Mesenchymal stem cell (in vitro differentiated cells and primary cell): ENCODE measurements around the gene ITGB3.

ENCODE experiments used
- DNase-seq: peaks from one replicate; pipeline ENCODE4 v3.0.0-alpha.2; 2013
- H2AFZ ChIP-seq: one replicate; pipeline ENCODE4 v1.6.1; 2013; ENCODE audit warnings: low read depth, mild to moderate bottlenecking, control low read depth, inconsistent platforms, low read length, moderate library complexity
- H2AK5ac ChIP-seq: 2 replicates; pipeline ENCODE4 v1.6.1; 2013; ENCODE audit warnings: low read length, moderate library complexity, mild to moderate bottlenecking, inconsistent platforms; ENCODE audit not compliant: severe bottlenecking
- H2BK120ac ChIP-seq: one replicate; pipeline ENCODE4 v1.6.1; 2013; ENCODE audit warnings: low read depth, mild to moderate bottlenecking, inconsistent platforms, low read length, moderate library complexity
- H2BK12ac ChIP-seq, 2 experiments: one replicate each; pipeline ENCODE4 v1.6.1; 2013; ENCODE audit warnings: inconsistent platforms in 2 of 2, low read length in 2 of 2, mild to moderate bottlenecking in 2 of 2, moderate library complexity in 2 of 2, control low read depth in 1 of 2
- H2BK15ac ChIP-seq: one replicate; pipeline ENCODE4 v1.6.1; 2013; ENCODE audit warnings: mild to moderate bottlenecking, low read depth, inconsistent platforms; ENCODE audit not compliant: poor library complexity, severe bottlenecking
- H2BK5ac ChIP-seq: 2 replicates; pipeline ENCODE4 v1.6.1; 2013; ENCODE audit warnings: low read depth, mild to moderate bottlenecking, low read length, control low read depth, inconsistent platforms; ENCODE audit not compliant: poor library complexity, severe bottlenecking
- H3K14ac ChIP-seq, 2 experiments: one replicate each; pipeline ENCODE4 v1.6.1; 2013; ENCODE audit warnings: inconsistent platforms in 2 of 2, low read length in 2 of 2, control low read depth in 1 of 2, mild to moderate bottlenecking in 1 of 2, moderate library complexity in 1 of 2
- H3K18ac ChIP-seq, 2 experiments: one replicate each; pipeline ENCODE4 v1.6.1; 2013; ENCODE audit warnings: inconsistent platforms in 2 of 2, low read length in 2 of 2, control low read depth in 1 of 2, low read depth in 1 of 2, mild to moderate bottlenecking in 1 of 2
- H3K23ac ChIP-seq, 2 experiments: one replicate each; pipeline ENCODE4 v1.6.1; 2013; ENCODE audit warnings: inconsistent platforms in 2 of 2, low read length in 2 of 2, mild to moderate bottlenecking in 2 of 2, moderate library complexity in 2 of 2, control low read depth in 1 of 2
- H3K27ac ChIP-seq: 2 replicates; pipeline ENCODE4 v1.5.1; 2013; ENCODE audit warnings: mild to moderate bottlenecking, moderate library complexity, low read length, control low read depth, inconsistent platforms; ENCODE audit not compliant: poor library complexity, severe bottlenecking
- H3K27me3 ChIP-seq, 2 experiments: 2 replicates each; pipeline versions ENCODE4 v1.6.1 to v1.7.0; 2013; ENCODE audit warnings: low read length in 2 of 2, mild to moderate bottlenecking in 2 of 2, moderate library complexity in 2 of 2, control low read depth in 1 of 2, inconsistent platforms in 1 of 2; ENCODE audit not compliant: control insufficient read depth in 1 of 2, insufficient read depth in 1 of 2
- H3K36me3 ChIP-seq, 2 experiments: 2 replicates each; pipeline versions ENCODE4 v1.6.1 to v1.7.0; 2013; ENCODE audit warnings: low read length in 2 of 2, control low read depth in 1 of 2, inconsistent platforms in 1 of 2, low read depth in 1 of 2, mild to moderate bottlenecking in 1 of 2; ENCODE audit not compliant: insufficient read depth in 2 of 2, control insufficient read depth in 1 of 2
- H3K4ac ChIP-seq, 2 experiments: one replicate each; pipeline ENCODE4 v1.6.1; 2013; ENCODE audit warnings: inconsistent platforms in 2 of 2, low read length in 2 of 2, mild to moderate bottlenecking in 2 of 2, moderate library complexity in 2 of 2, control low read depth in 1 of 2, low read depth in 1 of 2
- H3K4me1 ChIP-seq: 2 replicates; pipeline ENCODE4 v1.6.1; 2013; ENCODE audit warnings: low read depth, low read length, control low read depth; ENCODE audit not compliant: control insufficient read depth, insufficient read depth
- H3K4me2 ChIP-seq: 2 replicates; pipeline ENCODE4 v1.6.1; 2013; ENCODE audit warnings: low read length, mild to moderate bottlenecking, inconsistent platforms; ENCODE audit not compliant: poor library complexity, severe bottlenecking
- H3K4me3 ChIP-seq, 2 experiments: 2 replicates each; pipeline versions ENCODE4 v1.5.1 to v1.7.0; 2013; ENCODE audit warnings: low read length in 2 of 2, mild to moderate bottlenecking in 2 of 2, control low read depth in 1 of 2, low read depth in 1 of 2; ENCODE audit not compliant: insufficient read depth in 1 of 2
- H3K79me1 ChIP-seq: replicated peaks from 2 replicates; pipeline ENCODE4 v1.6.1; 2013; ENCODE audit warnings: mild to moderate bottlenecking, control low read depth, low read length, inconsistent platforms; ENCODE audit not compliant: poor library complexity, severe bottlenecking
- H3K9ac ChIP-seq: 2 replicates; pipeline ENCODE4 v1.7.0; 2013; ENCODE audit warnings: mild to moderate bottlenecking, low read length, moderate library complexity
- H3K9me3 ChIP-seq: 2 replicates; pipeline ENCODE4 v1.7.0; 2013; ENCODE audit warnings: mild to moderate bottlenecking, low read length; ENCODE audit not compliant: control insufficient read depth
- H4K8ac ChIP-seq: one replicate; pipeline ENCODE4 v1.6.1; 2013; ENCODE audit warnings: inconsistent platforms, mild to moderate bottlenecking, low read length, moderate library complexity
- H4K91ac ChIP-seq: one replicate; pipeline ENCODE4 v1.6.1; 2013; ENCODE audit warnings: mild to moderate bottlenecking, low read length, inconsistent platforms
- WGBS: methylation state at CpG from one replicate; pipeline ENCODE4 v1.1.7; 2013; ENCODE audit warnings: mixed read lengths; 5-methylcytosine and 5-hydroxymethylcytosine counted together

The ITGB3 gene

GRCh38 chr17:47335101-47335936 is 81.7 kb downstream of the ITGB3 start:
- H3K4ac ChIP-seq: no peak overlapping the region
- peaks cover 5% of the 10 kb centered on the region for H3K9me3 ChIP-seq
- no peaks in the 10 kb centered on the region for H3K27me3 ChIP-seq

GRCh38 chr17:47338026-47338425 is 84.4 kb downstream of the ITGB3 start:
- H3K14ac ChIP-seq: no peak overlapping the region

More at GRCh38 chr17:47335101-47335936, 81.7 kb downstream of the ITGB3 start:
- H2BK5ac ChIP-seq: no peak overlapping the region
- no peak overlapping the region for H3K14ac ChIP-seq
- DNase-seq: peak; percentile 10
- H3K4me1 ChIP-seq: no peaks in the 10 kb centered on the region
- H4K91ac ChIP-seq: no peak overlapping the region
- no peak overlapping the region for H3K4me2 ChIP-seq
- no peak overlapping the region for H2AFZ ChIP-seq
- H3K4me3 ChIP-seq: no peak overlapping the region
- no peak overlapping the region for H2BK12ac ChIP-seq
- H2AK5ac ChIP-seq: no peak overlapping the region
- no peak overlapping the region for H2BK15ac ChIP-seq
- H3K18ac ChIP-seq: no peak overlapping the region
- 86% methylated on average over 2 of the region's 4 CpGs for WGBS
- peaks cover 3 to 62% of the 10 kb centered on the region in 2 experiments for H3K36me3 ChIP-seq
- H2BK120ac ChIP-seq: no peak overlapping the region
- no peak overlapping the region for H3K27ac ChIP-seq
- H3K9ac ChIP-seq: no peak overlapping the region
- H3K79me1 ChIP-seq: no peaks in the 10 kb centered on the region
- H4K8ac ChIP-seq: no peak overlapping the region
- no peak overlapping the region for H3K23ac ChIP-seq

GRCh38 chr17:47352848-47353247 is 99.2 kb downstream of the ITGB3 start:
- no CpG with 5 or more reads among the region's 1 CpG for WGBS
- Histone ChIP-seq H2BK120ac (no peak overlapping the region), H4K8ac (no peak overlapping the region)

More at GRCh38 chr17:47338026-47338425, 84.4 kb downstream of the ITGB3 start:
- Histone ChIP-seq H2BK12ac (no peak overlapping the region), H2AK5ac (no peak overlapping the region), H3K79me1 (no peaks in the 10 kb centered on the region), H2BK120ac (no peak overlapping the region), H3K18ac (no peak overlapping the region), H3K27me3 (no peaks in the 10 kb centered on the region), H3K23ac (no peak overlapping the region), H3K9ac (no peak overlapping the region), H3K4me2 (no peak overlapping the region), H4K8ac (no peak overlapping the region), H2BK15ac (no peak overlapping the region), H3K9me3 (no peaks in the 10 kb centered on the region), H2AFZ (no peak overlapping the region), H4K91ac (no peak overlapping the region), H2BK5ac (no peak overlapping the region), H3K4me1 (no peaks in the 10 kb centered on the region), H3K4ac (no peak overlapping the region), H3K4me3 (no peak overlapping the region), H3K27ac (no peak overlapping the region), H3K36me3 (peaks cover 3 to 58% of the 10 kb centered on the region in 2 experiments)
- WGBS: 100% methylated on average over 3 of the region's 3 CpGs
- DNase-seq: no peak

GRCh38 chr17:47358652-47359051 is 105.0 kb downstream of the ITGB3 start:
- no peaks in the 10 kb centered on the region for H3K79me1 ChIP-seq
- no peak overlapping the region for H4K91ac ChIP-seq
- DNase-seq: no peak
- H3K4ac ChIP-seq: no peak overlapping the region
- no peak overlapping the region for H2BK5ac ChIP-seq
- H2BK12ac ChIP-seq: no peak overlapping the region
- no peak overlapping the region for H2AFZ ChIP-seq
- H4K8ac ChIP-seq: no peak overlapping the region
- H3K23ac ChIP-seq: no peak overlapping the region
- no peak overlapping the region for H2BK15ac ChIP-seq
- H3K9me3 ChIP-seq: peaks cover 3% of the 10 kb centered on the region
- no peak overlapping the region for H2BK120ac ChIP-seq
- no peak overlapping the region for H3K4me3 ChIP-seq
- H3K36me3 ChIP-seq: peaks cover 13 to 24% of the 10 kb centered on the region in 2 experiments
- H3K4me1 ChIP-seq: no peaks in the 10 kb centered on the region
- H3K27ac ChIP-seq: no peak overlapping the region
- H3K14ac ChIP-seq: no peak overlapping the region
- WGBS: 89% methylated on average over 1 of the region's 1 CpG
- H3K4me2 ChIP-seq: no peak overlapping the region
- H3K27me3 ChIP-seq: no peaks in the 10 kb centered on the region
- H3K18ac ChIP-seq: no peak overlapping the region
- no peak overlapping the region for H3K9ac ChIP-seq
- no peak overlapping the region for H2AK5ac ChIP-seq

More at GRCh38 chr17:47352848-47353247, 99.2 kb downstream of the ITGB3 start:
- Histone ChIP-seq H3K23ac (no peak overlapping the region), H2BK12ac (no peak overlapping the region), H3K36me3 (peaks cover 8 to 31% of the 10 kb centered on the region in 2 experiments), H2AFZ (no peak overlapping the region), H3K9ac (no peak overlapping the region), H3K14ac (no peak overlapping the region), H4K91ac (no peak overlapping the region), H3K27ac (no peak overlapping the region), H3K4me3 (no peak overlapping the region), H3K4me2 (no peak overlapping the region), H3K27me3 (no peaks in the 10 kb centered on the region), H3K18ac (no peak overlapping the region), H2AK5ac (no peak overlapping the region), H3K79me1 (no peaks in the 10 kb centered on the region), H3K9me3 (peaks cover 3% of the 10 kb centered on the region), H2BK5ac (no peak overlapping the region), H3K4me1 (no peaks in the 10 kb centered on the region), H2BK15ac (no peak overlapping the region), H3K4ac (no peak overlapping the region)
- DNase-seq: no peak
